MM.1S (cell line): ENCODE measurements around the gene NUP210.

Experiments used
- DNase-seq: peaks from one replicate; pipeline ENCODE4 v3.0.0-alpha.2; 2015
- H2AFZ ChIP-seq: fragments of 300-600 bp; sonication (generic); 2 replicates; pipeline ENCODE4 v1.6.0; 2016; ENCODE audit warnings: antibody characterized with exemption, low read length
- H3F3A ChIP-seq: fragments of 300-600 bp; sonication (generic); 2 replicates; pipeline ENCODE4 v1.6.1; 2016; ENCODE audit warnings: mild to moderate bottlenecking, antibody characterized with exemption, low read length, moderate library complexity, mixed read lengths; ENCODE audit not compliant: insufficient read depth
- H3K27ac ChIP-seq: fragments of 300-600 bp; sonication (generic); 2 replicates; pipeline ENCODE4 v1.5.1; 2016; ENCODE audit warnings: mild to moderate bottlenecking, low read length
- H3K27me3 ChIP-seq: fragments of 300-600 bp; sonication (generic); replicated peaks from 2 replicates; pipeline ENCODE4 v1.6.0; 2016; ENCODE audit warnings: low read length; ENCODE audit not compliant: insufficient read depth
- H3K36me3 ChIP-seq: fragments of 300-600 bp; sonication (generic); replicated peaks from 2 replicates; pipeline ENCODE4 v1.6.1; 2016; ENCODE audit warnings: mild to moderate bottlenecking, low read length, mixed read lengths; ENCODE audit not compliant: insufficient read depth
- H3K4me1 ChIP-seq: fragments of 300-600 bp; sonication (generic); 2 replicates; pipeline ENCODE4 v1.6.1; 2016; ENCODE audit warnings: low read length, mixed read lengths
- H3K4me2 ChIP-seq: fragments of 300-600 bp; sonication (generic); 2 replicates; pipeline ENCODE4 v1.6.0; 2016; ENCODE audit warnings: low read depth, low read length
- H3K4me3 ChIP-seq: fragments of 300-600 bp; sonication (generic); 2 replicates; pipeline ENCODE4 v1.5.1; 2016; ENCODE audit warnings: low read length, mixed read lengths
- H3K79me2 ChIP-seq: fragments of 300-600 bp; sonication (generic); 2 replicates; pipeline ENCODE4 v1.6.1; 2016; ENCODE audit warnings: mixed run types, low read length, mixed read lengths
- H3K9ac ChIP-seq: fragments of 300-600 bp; sonication (generic); 2 replicates; pipeline ENCODE4 v1.6.1; 2016; ENCODE audit warnings: low read length, mixed read lengths
- H3K9me2 ChIP-seq: fragments of 300-600 bp; sonication (generic); replicated peaks from 2 replicates; pipeline ENCODE4 v1.6.1; 2016; ENCODE audit warnings: mild to moderate bottlenecking, low read length, mixed read lengths; ENCODE audit not compliant: insufficient read depth
- H3K9me3 ChIP-seq: fragments of 300-600 bp; sonication (generic); replicated peaks from 2 replicates; pipeline ENCODE4 v1.6.1; 2016; ENCODE audit warnings: mild to moderate bottlenecking, low read length, mixed read lengths; ENCODE audit not compliant: insufficient read depth
- H4K20me1 ChIP-seq: fragments of 300-600 bp; sonication (generic); 2 replicates; pipeline ENCODE4 v1.6.1; 2016; ENCODE audit warnings: mild to moderate bottlenecking, low read length, moderate library complexity, mixed read lengths; ENCODE audit not compliant: insufficient read depth
- CTCF ChIP-seq: fragments of 300-600 bp; sonication (generic); IDR thresholded peaks from 2 replicates; pipeline ENCODE4 v1.5.1; 2016; ENCODE audit warnings: antibody characterized with exemption, low read length, mixed read lengths
- EZH2 ChIP-seq: fragments of 300-600 bp; sonication (generic); optimal IDR thresholded peaks from 2 replicates; pipeline ENCODE3; 2017; ENCODE audit warnings: low read depth, mild to moderate bottlenecking, antibody characterized with exemption, low read length, mixed read lengths
- EZH2phosphoT487 ChIP-seq: fragments of 300-600 bp; sonication (generic); IDR thresholded peaks from 2 replicates; pipeline ENCODE4 v1.6.1; 2018; ENCODE audit warnings: antibody characterized with exemption, low read length

NUP210 gene

DNA sequence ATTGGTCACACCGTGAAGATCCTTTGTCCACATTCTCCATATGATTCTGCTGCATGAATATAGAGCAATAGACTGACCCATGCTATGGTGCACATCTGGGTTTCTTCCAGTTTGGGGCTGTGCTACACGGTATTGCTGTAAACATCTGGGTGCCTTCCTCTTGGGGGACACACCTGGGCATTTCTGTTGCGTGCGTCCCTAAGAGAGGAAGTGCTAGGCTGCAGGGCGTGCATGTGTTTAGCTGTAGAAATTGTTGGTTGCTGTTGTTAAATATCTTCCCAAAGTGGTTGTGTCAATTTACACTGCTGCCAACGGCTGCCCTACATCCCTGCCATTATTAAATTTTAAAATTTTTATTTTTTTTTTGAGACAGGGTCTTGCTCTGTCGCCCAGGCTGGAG is 52.4 kb downstream of the NUP210 start:
- TF ChIP-seq EZH2 (no peak), EZH2phosphoT487 (no peak), CTCF (no peak)
- Histone ChIP-seq H3K27me3 (no peaks in the 10 kb centered on the region), H3K9me3 (no peaks in the 10 kb centered on the region), H3K4me1 (no peaks in the 10 kb centered on the region), H3F3A (no peaks in the 10 kb centered on the region), H3K9ac (no peak overlapping the region), H3K79me2 (no peaks in the 10 kb centered on the region), H3K27ac (no peak overlapping the region), H3K4me2 (no peak overlapping the region), H2AFZ (no peak overlapping the region), H3K36me3 (0 out of 2 replicates have a peak, but pooled peaks cover 15% of the 10 kb centered on the region), H4K20me1 (no peaks in the 10 kb centered on the region), H3K9me2 (no peaks in the 10 kb centered on the region), H3K4me3 (no peak overlapping the region)
- DNase-seq = no peak

GRCh38 chr3:13365390-13366379 is 54.4 kb downstream of the NUP210 start:
- Histone ChIP-seq H3K9me3 (no peaks in the 10 kb centered on the region), H2AFZ (no peak overlapping the region), H3K4me2 (no peak overlapping the region), H4K20me1 (no peaks in the 10 kb centered on the region), H3K36me3 (peaks cover 15% of the 10 kb centered on the region; the same call in 1 of the 2 replicates), H3K4me1 (no peaks in the 10 kb centered on the region), H3K79me2 (0 out of 2 replicates have a peak, but pooled peaks cover 4% of the 10 kb centered on the region), H3K9ac (no peak overlapping the region), H3K27me3 (no peaks in the 10 kb centered on the region), H3K4me3 (no peak overlapping the region), H3F3A (no peaks in the 10 kb centered on the region), H3K27ac (no peak overlapping the region), H3K9me2 (no peaks in the 10 kb centered on the region)
- no peak for DNase-seq
- TF ChIP-seq EZH2 (no peak), CTCF (no peak), EZH2phosphoT487 (no peak)

DNA sequence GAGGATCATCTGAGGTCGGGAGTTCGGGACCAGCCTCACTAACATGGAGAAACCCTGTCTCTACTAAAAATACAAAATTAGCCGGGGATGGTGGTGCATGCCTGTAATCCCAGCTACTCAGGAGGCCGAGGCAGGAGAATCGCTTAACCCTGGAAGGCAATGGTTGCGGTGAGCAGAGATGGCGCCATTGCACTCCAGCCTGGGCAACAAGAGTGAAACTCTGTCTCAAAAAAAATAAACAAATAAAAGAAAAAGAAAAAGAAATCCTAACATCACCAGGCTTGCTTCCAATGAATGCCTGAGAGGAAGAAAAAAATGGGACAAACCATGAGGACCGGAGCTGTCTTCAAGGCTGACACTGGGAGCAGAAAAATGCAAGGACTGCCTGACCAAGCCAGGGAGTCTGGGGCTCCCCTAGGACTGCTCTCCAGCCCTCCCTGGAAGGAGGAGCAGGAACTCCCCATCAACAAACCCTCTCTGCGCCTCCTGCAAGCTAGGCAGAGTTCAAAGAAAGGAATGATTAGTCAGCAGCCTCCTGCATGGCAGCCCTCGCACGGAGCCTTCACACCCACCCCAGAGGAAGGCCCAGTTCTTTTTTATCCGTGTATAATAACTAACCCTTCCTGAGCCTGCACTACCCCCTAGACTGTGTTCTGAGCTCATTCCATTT is 55.4 kb downstream of the NUP210 start:
- H3K27ac ChIP-seq = no peak overlapping the region
- no peak overlapping the region for H3K4me2 ChIP-seq
- no peak overlapping the region for H2AFZ ChIP-seq

More for the DNA sequence above, 55.4 kb downstream of the NUP210 start:
- H3F3A ChIP-seq = no peaks in the 10 kb centered on the region
- TF ChIP-seq EZH2 (no peak), CTCF (no peak), EZH2phosphoT487 (no peak)
- DNase-seq = no peak
- H3K9me3 ChIP-seq = no peaks in the 10 kb centered on the region
- H3K79me2 ChIP-seq = 0 out of 2 replicates have a peak, but pooled peaks cover 4% of the 10 kb centered on the region
- no peak overlapping the region for H3K4me3 ChIP-seq
- no peaks in the 10 kb centered on the region for H4K20me1 ChIP-seq
- no peaks in the 10 kb centered on the region for H3K9me2 ChIP-seq
- no peaks in the 10 kb centered on the region for H3K4me1 ChIP-seq
- no peak overlapping the region for H3K9ac ChIP-seq
- no peaks in the 10 kb centered on the region for H3K27me3 ChIP-seq
- H3K36me3 ChIP-seq = peaks cover 15% of the 10 kb centered on the region; the same call in 1 of the 2 replicates
